ENCODE data around the gene XXYLT1.

The XXYLT1 gene

DNA sequence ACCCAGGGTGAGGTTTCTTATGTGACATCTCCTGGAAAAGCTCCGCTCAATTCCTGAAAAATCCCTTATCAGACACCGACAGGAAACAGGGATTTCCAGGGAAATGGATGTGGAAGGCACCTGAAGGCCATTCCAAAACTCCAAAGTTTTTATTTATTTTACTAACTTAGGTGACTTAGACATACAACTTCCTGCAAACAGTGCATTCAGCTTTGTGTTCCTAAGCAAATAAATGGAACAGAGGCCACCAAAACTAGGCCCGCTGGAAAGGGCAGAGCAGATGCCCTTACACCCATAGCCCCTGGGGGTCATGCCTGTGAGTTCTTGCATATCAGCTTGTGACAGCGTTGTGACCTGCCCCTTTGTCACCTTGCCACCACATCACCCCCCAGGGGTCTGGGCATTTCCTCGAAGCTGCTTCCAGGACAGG lies 239.4 kb downstream of the XXYLT1 start:
- H3K9ac ChIP-seq (ENCODE audit: low read length): no peak overlapping the region
- H3K27me3 ChIP-seq (ENCODE audit: low read length): no peaks in the 10 kb centered on the region
- H3K79me2 ChIP-seq (ENCODE audit: insufficient read depth, low read length): no peaks in the 10 kb centered on the region
- H3K4me3 ChIP-seq (ENCODE audit: insufficient read depth, low read length, poor library complexity, severe bottlenecking): no peak overlapping the region
- no peak overlapping the region for H3K4me2 ChIP-seq (ENCODE audit: low read depth, low read length, poor library complexity, severe bottlenecking)
- TF ChIP-seq EZH2phosphoT487 (conservative IDR thresholded peaks at IDR 0.05; ENCODE audit: low read length): no peak
- TF ChIP-seq CTCF (IDR thresholded peaks at IDR 0.05; ENCODE audit: insufficient read depth, low read length, poor library complexity, severe bottlenecking): no peak
- H3K36me3 ChIP-seq (ENCODE audit: low read length): no peaks in the 10 kb centered on the region
- H3K9me3 ChIP-seq (ENCODE audit: insufficient read depth, low read length): no peaks in the 10 kb centered on the region
- no peak overlapping the region for H2AFZ ChIP-seq (ENCODE audit: low read depth, low read length, severe bottlenecking)
- H3K27ac ChIP-seq (ENCODE audit: low read depth, low read length): no peak overlapping the region
- H4K20me1 ChIP-seq (ENCODE audit: low read depth, low read length): no peaks in the 10 kb centered on the region
- H3F3A ChIP-seq (ENCODE audit: insufficient read depth): no peaks in the 10 kb centered on the region
- no peaks in the 10 kb centered on the region for H3K9me2 ChIP-seq (replicated peaks; ENCODE audit: insufficient read depth, low read length)

DNA sequence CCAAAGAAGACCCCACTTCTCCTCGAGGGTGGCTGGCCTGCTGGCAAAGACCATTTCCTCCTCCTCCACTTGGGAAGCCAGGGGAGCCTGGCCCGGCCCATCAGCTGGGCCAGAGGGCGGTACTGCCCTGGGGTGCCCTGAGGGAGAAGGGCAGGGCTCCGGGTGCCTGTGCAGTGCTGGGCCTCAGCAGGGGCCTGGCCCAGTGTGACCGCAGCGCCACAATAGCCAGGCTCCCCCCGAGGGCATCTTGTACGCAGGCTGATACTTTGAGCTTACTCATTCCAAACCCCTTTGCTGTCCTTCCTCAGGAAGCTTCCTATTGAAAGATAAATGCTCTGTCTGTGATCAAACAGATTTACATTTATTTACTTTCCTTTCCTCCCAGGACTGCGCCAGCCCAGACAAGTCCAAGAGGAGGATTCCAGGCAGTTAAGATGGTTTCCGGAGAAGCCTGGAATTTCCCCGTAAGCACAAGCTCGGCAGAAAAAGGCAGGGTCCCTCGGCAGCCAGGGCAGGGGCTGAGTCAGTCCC lies 240.1 kb downstream of the XXYLT1 start:
- Histone ChIP-seq H3K79me2 (ENCODE audit: insufficient read depth, low read length) (no peaks in the 10 kb centered on the region), H4K20me1 (ENCODE audit: low read depth, low read length) (no peaks in the 10 kb centered on the region), H2AFZ (ENCODE audit: low read depth, low read length, severe bottlenecking) (no peak overlapping the region), H3K9me2 (replicated peaks; ENCODE audit: insufficient read depth, low read length) (no peaks in the 10 kb centered on the region), H3F3A (ENCODE audit: insufficient read depth) (no peaks in the 10 kb centered on the region), H3K4me3 (ENCODE audit: insufficient read depth, low read length, poor library complexity, severe bottlenecking) (no peak overlapping the region), H3K36me3 (ENCODE audit: low read length) (no peaks in the 10 kb centered on the region), H3K27me3 (ENCODE audit: low read length) (no peaks in the 10 kb centered on the region), H3K4me2 (ENCODE audit: low read depth, low read length, poor library complexity, severe bottlenecking) (no peak overlapping the region), H3K9me3 (ENCODE audit: insufficient read depth, low read length) (no peaks in the 10 kb centered on the region), H3K27ac (ENCODE audit: low read depth, low read length) (no peak overlapping the region), H3K9ac (ENCODE audit: low read length) (no peak overlapping the region)
- TF ChIP-seq EZH2phosphoT487 (conservative IDR thresholded peaks at IDR 0.05; ENCODE audit: low read length) (no peak), CTCF (IDR thresholded peaks at IDR 0.05; ENCODE audit: insufficient read depth, low read length, poor library complexity, severe bottlenecking) (no peak)

- Histone ChIP-seq H3K4me2 (ENCODE audit: low read depth, low read length, poor library complexity, severe bottlenecking) (no peak overlapping the region), H3K4me3 (ENCODE audit: insufficient read depth, low read length, poor library complexity, severe bottlenecking) (no peak overlapping the region), H3K27me3 (ENCODE audit: low read length) (no peaks in the 10 kb centered on the region), H3K36me3 (ENCODE audit: low read length) (no peaks in the 10 kb centered on the region), H2AFZ (ENCODE audit: low read depth, low read length, severe bottlenecking) (no peak overlapping the region), H3K27ac (ENCODE audit: low read depth, low read length) (no peak overlapping the region), H3K79me2 (ENCODE audit: insufficient read depth, low read length) (no peaks in the 10 kb centered on the region), H3K9ac (ENCODE audit: low read length) (no peak overlapping the region), H3K9me2 (replicated peaks; ENCODE audit: insufficient read depth, low read length) (no peaks in the 10 kb centered on the region), H3F3A (ENCODE audit: insufficient read depth) (no peaks in the 10 kb centered on the region), H3K9me3 (ENCODE audit: insufficient read depth, low read length) (no peaks in the 10 kb centered on the region), H4K20me1 (ENCODE audit: low read depth, low read length) (no peaks in the 10 kb centered on the region)
- TF ChIP-seq CTCF (IDR thresholded peaks at IDR 0.05; ENCODE audit: insufficient read depth, low read length, poor library complexity, severe bottlenecking) (no peak), EZH2phosphoT487 (conservative IDR thresholded peaks at IDR 0.05; ENCODE audit: low read length) (no peak)
Observed at GRCh38 chr3:195028877-195029606, 241.9 kb downstream of the XXYLT1 start.

Measured in SU-DHL-6 (cell line).